Esophagus muscularis mucosa (tissue), 4 donors: ENCODE results near the gene SERTAD1. TPM values are rescaled to one million over a fixed set of nuclear protein-coding genes. Genes with fewer than 3 reads are reported as not detected.

Experiments used
- DNase-seq: peaks from one replicate; pipeline ENCODE4 v3.0.0-alpha.2; 2017; ENCODE audit errors: extremely low spot score
- H3K27ac ChIP-seq, 4 donors: fragments of 200-600 bp; sonication (generic); replicated peaks in 1 of 4; 1 replicate in 3 of 4; 2 replicates in 1 of 4; pipeline ENCODE4 v1.5.1; 2016 to 2019; ENCODE audit warnings: mild to moderate bottlenecking in 1 of 4
- H3K27me3 ChIP-seq, 4 donors: fragments of 200-600 bp; sonication (generic); one replicate each; pipeline versions ENCODE4 v1.5.1 to v1.6.0; 2016 to 2019
- H3K36me3 ChIP-seq, 4 donors: fragments of 200-600 bp; sonication (generic); one replicate each; pipeline ENCODE4 v1.5.1; 2016 to 2019
- H3K4me1 ChIP-seq, 4 donors: fragments of 200-600 bp; sonication (generic); one replicate each; pipeline ENCODE4 v1.5.1; 2016 to 2019
- H3K4me3 ChIP-seq, 4 donors: fragments of 200-600 bp; sonication (generic); 1 replicate in 2 of 4; 2 replicates in 2 of 4; pipeline ENCODE4 v1.5.1; 2016 to 2019; ENCODE audit warnings: mild to moderate bottlenecking in 4 of 4, moderate library complexity in 1 of 4
- H3K9me3 ChIP-seq, 4 donors: fragments of 200-600 bp; sonication (generic); 1 replicate in 3 of 4; 2 replicates in 1 of 4; pipeline ENCODE4 v1.5.1; 2016 to 2019
- CTCF ChIP-seq, 3 experiments: fragments of 200-600 bp in 2 of 3; fragments of 450-650 bp in 1 of 3; sonication (generic) in 2 of 3; IDR thresholded peaks; one replicate each; pipeline ENCODE4 v1.5.1; 2017 to 2019; ENCODE audit warnings: antibody characterized with exemption in 3 of 3, mild to moderate bottlenecking in 2 of 3, moderate library complexity in 1 of 3
- EP300 ChIP-seq: sonication (generic); formaldehyde crosslinking; IDR thresholded peaks from one replicate; pipeline ENCODE4 v1.6.1; 2017; ENCODE audit warnings: antibody characterized with exemption
- POLR2A ChIP-seq: fragments of 450-650 bp; IDR thresholded peaks from one replicate; pipeline ENCODE4 v1.6.1; 2017; ENCODE audit warnings: antibody characterized with exemption, moderate library complexity, mild to moderate bottlenecking, low read depth
- POLR2AphosphoS5 ChIP-seq, 2 donors: sonication (generic); formaldehyde crosslinking; IDR thresholded peaks; one replicate each; pipeline ENCODE4 v1.6.1; 2017; ENCODE audit warnings: antibody characterized with exemption in 2 of 2
- WGBS: methylation state at CpG from one replicate; pipeline ENCODE4 v1.1.5; 2018; 5-methylcytosine and 5-hydroxymethylcytosine counted together
- intact Hi-C: fragments of 100-400 bp; cut with DNase I; formaldehyde crosslinking; loops from one replicate; pipeline ENCODE4 v1.15.1; 2023
- small RNA-seq, 3 donors: library from RNA; depleted of rRNA; stranded (forward); fragments of <200 nt; gene quantifications; one replicate each; pipeline ENCODE3, GENCODE V24; 2016
- total RNA-seq, 4 donors: library from RNA; depleted of rRNA; stranded (reverse); fragments of >200 nt; gene quantifications; one replicate each; pipeline versions ENCODE4 v1.1.0 to v1.2.1, GENCODE V29; 2016

The SERTAD1 gene
- total RNA-seq, 4 donors from 2014 or later = 13.7 to 73.1 (median 22.5) TPM

GRCh38 chr19:40377876-40378385 lies 47.9 kb downstream of the SERTAD1 start:
- intact Hi-C loops = no loop called here
- Histone ChIP-seq H3K4me3 (no peak overlapping the region), H3K4me1 (no peaks in the 10 kb centered on the region), H3K9me3 (no peaks in the 10 kb centered on the region), H3K27ac (no peak overlapping the region), H3K36me3 (peaks cover 20 to 83% (median 76%) of the 10 kb centered on the region in 4 donors), H3K27me3 (no peaks in the 10 kb centered on the region)
- DNase-seq = no peak
- WGBS = 86% methylated on average over 8 of the region's 25 CpGs
- TF ChIP-seq CTCF (IDR thresholded peaks at IDR 0.05) (no peak), POLR2A (no peak), EP300 (no peak), POLR2AphosphoS5 (IDR thresholded peaks at IDR 0.05) (no peak)

- intact Hi-C loops = no loop called here
- H3K36me3 ChIP-seq = peaks cover 23 to 98% (median 91%) of the 10 kb centered on the region in 4 donors
Measured at GRCh38 chr19:40376286-40376862, 49.4 kb downstream of the SERTAD1 start.

GRCh38 chr19:40374084-40374483 lies 51.7 kb downstream of the SERTAD1 start:
- H3K36me3 ChIP-seq = peaks cover 23 to 100% (median 97%) of the 10 kb centered on the region in 4 donors

More at GRCh38 chr19:40376286-40376862, 49.4 kb downstream of the SERTAD1 start:
- H3K27ac ChIP-seq = no peak overlapping the region
- H3K27me3 ChIP-seq = no peaks in the 10 kb centered on the region
- no peaks in the 10 kb centered on the region for H3K4me1 ChIP-seq
- DNase-seq = no peak
- H3K4me3 ChIP-seq = no peak overlapping the region
- WGBS = 90% methylated on average over 17 of the region's 17 CpGs
- H3K9me3 ChIP-seq = no peaks in the 10 kb centered on the region
- TF ChIP-seq CTCF (IDR thresholded peaks at IDR 0.05) (no peak), POLR2A (no peak), POLR2AphosphoS5 (IDR thresholded peaks at IDR 0.05) (no peak), EP300 (no peak)

GRCh38 chr19:40371802-40372122 lies 54.0 kb downstream of the SERTAD1 start:
- Histone ChIP-seq H3K4me3 (no peak overlapping the region), H3K27me3 (no peaks in the 10 kb centered on the region), H3K9me3 (no peaks in the 10 kb centered on the region), H3K4me1 (peaks cover 0 to 3% (median 2%) of the 10 kb centered on the region in 4 donors), H3K27ac (no peak overlapping the region), H3K36me3 (peaks cover 19 to 100% (median 98%) of the 10 kb centered on the region in 4 donors)
- intact Hi-C loops = no loop called here
- WGBS = 78% methylated on average over 1 of the region's 5 CpGs
- TF ChIP-seq POLR2A (no peak), CTCF (IDR thresholded peaks at IDR 0.05) (no peak), POLR2AphosphoS5 (IDR thresholded peaks at IDR 0.05) (no peak), EP300 (no peak)
- DNase-seq = no peak

More at GRCh38 chr19:40374084-40374483, 51.7 kb downstream of the SERTAD1 start:
- Histone ChIP-seq H3K27me3 (no peaks in the 10 kb centered on the region), H3K4me1 (no peaks in the 10 kb centered on the region), H3K4me3 (no peak overlapping the region), H3K27ac (no peak overlapping the region), H3K9me3 (no peaks in the 10 kb centered on the region)
- intact Hi-C loops = no loop called here
- TF ChIP-seq POLR2A (no peak), CTCF (IDR thresholded peaks at IDR 0.05) (no peak), POLR2AphosphoS5 (IDR thresholded peaks at IDR 0.05) (no peak), EP300 (no peak)
- no peak for DNase-seq
- 96% methylated on average over 7 of the region's 7 CpGs for WGBS

Small RNA genes lying within 50 kb of the gene (small RNA-seq; reads per million reads assigned to genes)
- 0 reads per million in 3 donors for gene RF00017

Other genes with a start within 250 kb of the SERTAD1 start
- gene MAP3K10, start 234.6 kb downstream of the SERTAD1 start, total RNA-seq = 10 to 100 TPM; 10.1 to 25.9 (median 20.8) TPM
- gene TTC9B, start 207.6 kb downstream of the SERTAD1 start, total RNA-seq = not detected
- gene CCNP, start 199.3 kb downstream of the SERTAD1 start, total RNA-seq = under 1 TPM in 1 of 4 donors, not detected in 3; 0.97 TPM
- 10 to 100 TPM; 53.3 to 82.1 (median 64.0) TPM for gene AKT2, start 140.6 kb downstream of the SERTAD1 start, total RNA-seq
- 10 to 100 TPM; 17.9 to 42.6 (median 26.8) TPM for gene C19orf47, start 77.6 kb downstream of the SERTAD1 start, total RNA-seq
- gene PLD3, start 77.3 kb downstream of the SERTAD1 start, total RNA-seq = 100 to 1,000 TPM; 206 to 280 (median 223) TPM
- under 1 TPM; under 0.01 to 0.63 (median 0.42) TPM for gene HIPK4, start 35.8 kb downstream of the SERTAD1 start, total RNA-seq
- gene PRX, start 12.6 kb downstream of the SERTAD1 start, total RNA-seq = 10 to 100 TPM in 2 of 4 donors, 1 to 10 TPM in 2; 5.8 to 12.4 (median 8.8) TPM
- gene SERTAD3, start 18.3 kb upstream of the SERTAD1 start, total RNA-seq = 10 to 100 TPM; 18.3 to 47.2 (median 37.8) TPM
- 100 to 1,000 TPM; 159 to 223 (median 194) TPM for gene BLVRB, start 39.8 kb upstream of the SERTAD1 start, total RNA-seq
- 1 to 10 TPM; 2.1 to 6.4 (median 5.8) TPM for gene SPTBN4, start 41.0 kb upstream of the SERTAD1 start, total RNA-seq
- gene SHKBP1, start 150.9 kb upstream of the SERTAD1 start, total RNA-seq = 10 to 100 TPM; 39.5 to 82.7 (median 52.7) TPM
- 100 to 1,000 TPM; 358 to 430 (median 397) TPM for gene LTBP4, start 175.4 kb upstream of the SERTAD1 start, total RNA-seq